Effector CD4-positive, alpha-beta T cell (primary cell): Measurements from ENCODE around the gene TMOD1.

Source experiments
- DNase-seq: peaks from one replicate; pipeline ENCODE4 v3.0.0-alpha.2; 2020

TMOD1 gene

DNA sequence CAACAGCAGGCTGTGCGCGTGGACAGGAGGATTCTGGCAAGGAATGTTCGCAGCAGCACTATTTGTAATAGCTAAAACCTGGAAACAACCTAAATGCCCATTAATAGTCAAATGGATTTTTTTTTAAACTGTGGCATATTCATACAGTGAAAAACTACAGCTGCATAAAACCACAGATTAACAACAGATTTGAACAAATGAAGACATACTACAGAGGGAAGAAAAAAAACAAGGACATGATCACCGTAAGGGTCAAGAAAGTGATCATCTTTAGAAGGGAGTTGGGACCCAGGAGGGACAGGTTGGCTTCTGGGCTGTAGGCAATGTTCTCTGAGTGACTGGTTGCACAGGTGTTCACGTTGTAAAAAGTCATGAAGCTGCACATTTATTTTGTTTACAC lies 1.2 kb upstream of the TMOD1 start:
- DNase-seq, result no peak

DNA sequence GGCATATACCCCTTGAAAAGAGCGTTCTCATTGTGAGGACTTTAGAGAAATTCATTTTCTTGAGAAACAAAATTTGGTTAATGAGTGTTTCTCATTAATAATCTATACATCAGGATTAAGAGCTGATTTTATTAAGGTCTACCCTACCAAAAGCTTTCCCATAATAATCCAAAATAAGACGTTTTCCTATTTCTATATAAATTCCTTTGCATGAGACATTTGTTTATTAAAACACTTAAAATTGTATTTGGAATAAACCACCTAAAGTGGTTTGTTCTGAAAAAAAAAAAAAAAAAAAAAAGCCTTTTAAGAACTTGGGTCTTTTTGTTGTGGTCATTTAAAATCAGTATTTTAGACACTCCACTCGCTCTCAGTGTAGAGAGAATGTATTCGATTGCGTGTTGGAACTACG lies 695 bp upstream of the TMOD1 start:
- DNase-seq, result no peak

DNA sequence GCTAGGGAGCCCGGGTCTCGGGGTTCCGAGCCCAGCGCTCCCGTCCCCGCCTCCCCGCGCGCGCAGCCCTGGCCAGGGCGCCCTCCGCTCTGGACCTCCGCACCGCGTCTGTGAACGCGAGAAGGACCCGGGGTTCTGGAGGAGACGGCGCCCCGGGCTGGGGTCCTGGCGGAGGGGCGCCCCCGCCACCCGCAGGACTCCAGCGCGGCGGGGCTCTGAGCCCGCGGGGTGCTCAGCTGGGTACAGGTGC lies 431 bp downstream of the TMOD1 start:
- DNase-seq, result no peak

DNA sequence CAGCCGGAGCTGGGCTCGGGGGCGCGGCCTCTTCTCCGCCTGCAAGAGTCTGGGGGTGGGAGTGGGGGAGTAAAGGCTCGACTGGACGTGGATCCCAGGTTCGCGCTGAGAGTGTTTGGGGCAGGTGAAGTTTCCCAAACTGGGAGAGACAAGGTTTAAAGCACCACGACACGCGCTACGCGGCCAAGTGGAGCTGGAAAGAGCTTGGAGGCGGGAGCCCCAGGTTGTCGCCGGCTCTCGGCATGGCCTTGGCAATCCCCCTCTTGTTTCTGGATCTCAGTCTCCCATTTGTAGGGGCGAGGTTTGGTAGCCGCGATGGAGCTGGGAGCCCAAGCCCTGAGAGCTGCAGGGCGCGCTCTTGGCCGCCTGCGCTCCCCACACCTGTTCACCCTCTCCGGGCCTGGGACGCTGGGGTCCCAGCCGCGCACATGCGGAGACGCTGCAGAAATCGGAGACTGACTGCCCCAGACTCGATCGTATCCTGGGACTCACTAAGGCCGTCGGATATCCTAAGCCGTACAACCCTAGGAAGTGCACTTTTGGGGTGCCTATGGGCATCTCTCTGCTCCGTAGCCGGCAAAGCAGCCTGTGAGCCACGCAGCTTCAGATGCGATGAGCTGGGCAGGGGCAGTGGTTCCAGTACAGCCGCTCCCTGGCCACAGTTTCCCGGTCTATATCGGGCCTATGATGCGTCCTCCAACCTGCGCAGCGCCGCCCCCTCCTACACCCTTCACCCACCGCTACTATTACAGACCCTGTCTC lies 937 bp downstream of the TMOD1 start:
- DNase-seq, result no peak

DNA sequence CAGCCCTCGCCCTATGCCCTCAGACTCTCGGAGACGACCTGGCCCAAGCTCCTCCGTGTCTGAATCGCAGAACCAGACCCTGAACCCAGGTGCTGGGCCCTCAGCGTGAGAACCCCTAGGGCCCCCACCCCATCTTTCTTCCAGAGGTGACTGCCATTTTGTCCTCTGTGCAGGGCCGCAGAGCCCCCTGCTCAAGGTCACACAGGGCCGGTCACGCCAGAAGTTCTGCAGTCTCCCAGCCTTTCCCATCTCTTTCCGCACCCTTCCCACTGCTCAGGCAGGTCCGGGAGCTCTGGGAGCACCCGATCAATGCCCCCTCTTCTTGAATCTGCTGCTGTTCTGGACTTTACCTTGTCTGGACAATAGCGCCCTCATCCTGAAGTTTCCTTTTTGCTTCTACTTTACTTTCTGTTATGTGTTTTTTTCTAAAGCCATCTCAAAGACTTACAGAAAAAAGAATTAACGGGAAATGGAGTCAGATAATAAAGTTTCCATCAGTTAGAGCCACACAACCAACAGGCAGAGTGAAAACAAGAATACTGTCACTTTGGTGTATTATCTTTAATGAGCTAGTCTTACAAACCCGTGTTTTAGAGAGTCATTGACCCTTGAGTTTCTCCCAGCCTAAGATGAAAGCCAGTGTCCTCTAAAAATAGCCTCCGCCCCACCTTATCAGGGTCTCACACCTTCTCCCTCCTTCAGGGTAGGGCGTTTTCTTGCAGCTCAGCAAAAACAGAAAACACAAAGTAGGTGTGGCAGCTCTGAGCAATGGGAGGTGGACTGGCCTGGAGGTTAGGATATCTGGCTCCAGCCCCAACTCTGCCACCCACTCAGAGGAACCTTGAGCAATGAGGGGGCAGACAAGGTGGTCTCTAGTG lies 1.8 kb downstream of the TMOD1 start:
- no peak for DNase-seq

DNA sequence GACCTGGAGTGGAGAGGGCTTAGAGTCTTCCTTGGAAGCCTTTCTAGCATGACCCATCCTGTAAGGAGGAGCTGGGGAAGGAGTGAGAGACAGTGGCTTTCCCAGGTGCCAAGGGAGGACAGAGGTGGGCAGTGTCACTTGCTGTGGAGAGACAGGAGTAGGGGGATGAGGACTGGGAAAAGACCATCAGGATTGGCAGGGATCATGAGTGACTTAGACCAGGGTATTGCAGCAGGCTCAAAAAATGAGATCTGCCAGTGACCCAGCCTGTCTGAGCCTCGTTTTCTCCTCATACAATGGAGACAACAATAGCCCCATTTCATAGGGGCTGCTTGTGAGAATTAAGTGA lies 2.4 kb downstream of the TMOD1 start:
- no peak for DNase-seq

DNA sequence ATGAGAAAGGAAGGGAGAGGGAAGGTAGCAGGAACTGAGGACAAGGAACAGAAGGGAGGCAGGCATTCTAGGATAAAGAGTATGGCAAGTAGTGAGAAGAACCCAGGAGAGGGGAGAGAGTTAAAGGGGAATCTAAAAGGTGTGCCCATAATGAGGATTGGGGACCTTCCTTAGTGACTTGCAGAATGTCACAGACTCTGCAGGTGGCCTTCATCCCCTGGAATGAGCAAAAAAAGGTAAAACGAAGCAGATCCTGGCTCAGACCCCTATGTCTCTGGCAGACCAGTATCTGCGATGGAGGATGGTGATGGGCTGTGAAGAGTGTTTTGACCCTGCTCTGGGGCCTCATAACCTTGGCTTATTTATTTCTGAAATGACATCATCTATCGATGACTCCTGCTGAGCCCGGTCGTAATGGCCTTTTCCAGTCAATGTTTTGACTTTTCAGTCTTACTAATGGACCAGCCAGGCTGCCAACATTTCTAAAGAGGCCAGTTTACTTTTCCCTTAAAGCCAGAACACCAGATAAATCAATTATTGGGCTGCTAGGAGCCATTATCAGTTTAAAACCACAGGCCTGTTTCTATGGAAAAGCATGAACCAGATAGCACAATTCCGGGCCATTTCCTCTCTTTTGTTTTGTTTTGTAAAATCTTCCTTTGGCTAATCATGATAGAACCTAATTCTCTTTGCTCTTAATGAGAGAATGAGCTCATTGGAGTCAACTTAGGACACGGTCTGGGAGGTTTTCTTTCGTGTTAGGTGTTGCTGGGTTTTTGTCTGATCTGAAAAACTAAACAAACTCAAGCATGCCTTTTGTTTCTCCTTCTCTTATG lies 3.1 kb downstream of the TMOD1 start:
- no peak for DNase-seq

DNA sequence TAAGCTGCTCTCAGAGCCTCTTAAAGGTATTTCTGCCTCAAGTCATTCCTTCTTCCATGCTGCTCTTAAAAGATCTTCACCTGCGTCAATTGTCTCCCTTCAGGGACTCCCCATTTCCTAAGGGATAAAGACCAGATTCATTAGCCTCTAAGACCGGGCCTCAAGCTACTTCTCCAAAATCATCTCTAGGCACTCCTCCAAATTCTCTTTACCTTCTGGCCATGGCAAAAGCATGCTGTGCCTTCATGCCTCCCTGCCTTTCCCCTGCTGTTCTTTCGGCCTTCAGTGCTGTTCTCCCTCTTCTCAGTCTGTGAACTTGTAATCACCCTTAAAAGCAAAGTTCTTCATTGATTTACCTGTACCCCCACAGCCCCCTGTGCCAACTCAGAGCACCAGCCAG lies 4.4 kb downstream of the TMOD1 start:
- DNase-seq, result no peak

DNA sequence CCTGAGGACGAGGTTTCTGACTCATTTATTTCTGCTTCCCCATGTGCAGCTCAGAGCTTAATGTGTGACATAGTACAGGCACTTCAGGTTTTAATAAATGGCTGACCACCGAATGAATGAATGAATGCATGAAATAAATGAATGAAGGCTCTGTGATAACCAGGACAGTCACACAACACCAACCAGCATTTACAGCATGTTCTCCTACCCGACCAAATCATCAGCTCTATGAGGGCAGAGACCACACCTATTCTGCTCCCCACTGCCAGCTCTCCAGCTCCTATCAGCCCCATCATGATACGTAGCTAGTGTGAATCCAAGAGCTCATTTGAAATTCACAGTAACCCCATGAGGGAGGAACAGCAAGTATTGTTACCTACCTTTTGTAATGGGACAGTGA lies 4.8 kb downstream of the TMOD1 start:
- no peak for DNase-seq

DNA sequence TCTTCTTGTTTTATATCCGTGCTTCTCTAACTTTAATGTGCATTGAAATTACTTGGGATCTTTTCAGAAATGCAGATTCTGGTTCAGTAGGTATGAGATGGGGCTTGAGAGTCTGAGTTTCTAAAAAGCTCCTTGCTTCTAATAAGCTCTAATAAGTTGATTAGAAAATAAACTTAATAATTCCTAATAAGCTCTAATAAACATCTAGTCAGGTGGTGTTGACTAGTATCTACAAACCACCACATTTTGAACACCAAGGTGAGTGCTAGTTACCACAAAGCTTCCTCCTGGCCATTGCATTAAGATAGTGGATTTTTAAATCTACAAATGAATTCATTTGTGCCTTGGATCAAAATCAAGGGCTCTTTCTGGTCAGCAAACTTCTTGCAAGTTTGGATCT lies 5.3 kb downstream of the TMOD1 start:
- no peak for DNase-seq

DNA sequence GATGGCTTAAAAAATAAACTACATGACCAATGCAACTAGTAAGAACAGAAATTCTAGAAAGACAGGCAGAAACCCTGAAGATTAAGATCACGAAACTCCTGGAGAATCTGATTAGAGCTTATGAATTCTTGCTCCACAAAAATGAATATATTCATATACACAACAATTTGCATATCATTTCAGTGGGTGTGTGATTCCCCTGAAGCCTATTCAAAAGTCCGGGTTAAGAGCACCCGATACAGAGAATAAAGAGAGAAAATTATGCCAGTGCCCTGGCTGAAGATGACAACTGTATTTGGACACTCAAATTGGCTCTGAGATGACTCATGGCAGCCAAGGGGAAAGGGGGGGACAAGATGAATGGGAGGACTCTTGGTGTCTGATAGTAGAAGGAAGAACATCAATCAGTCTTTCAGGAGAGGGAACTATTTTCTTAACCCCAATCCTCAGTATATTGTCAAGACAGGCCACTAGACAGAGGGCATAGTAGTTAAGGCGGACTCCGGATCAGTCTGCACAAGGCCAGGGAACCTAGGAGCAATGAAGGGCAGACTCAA lies 6.0 kb downstream of the TMOD1 start:
- no peak for DNase-seq

DNA sequence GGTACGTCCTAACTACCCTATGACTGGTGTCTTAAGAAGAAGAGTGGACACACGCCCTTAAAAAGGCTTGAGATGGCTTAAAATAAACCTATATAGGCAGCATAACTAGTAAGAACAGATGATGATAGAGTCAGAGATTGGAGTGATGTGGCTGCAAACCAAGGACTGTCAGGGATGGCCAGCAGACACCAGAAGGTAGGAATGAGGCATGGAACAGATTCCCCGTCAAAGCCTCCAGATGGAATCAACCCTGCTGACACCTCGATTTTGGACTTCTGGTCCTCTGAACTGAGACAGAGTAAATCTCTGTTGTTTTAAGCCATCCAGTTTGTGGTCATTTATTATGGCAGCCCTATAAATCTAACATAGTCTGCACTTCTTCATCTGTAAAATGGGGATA lies 7.4 kb downstream of the TMOD1 start:
- no peak for DNase-seq

DNA sequence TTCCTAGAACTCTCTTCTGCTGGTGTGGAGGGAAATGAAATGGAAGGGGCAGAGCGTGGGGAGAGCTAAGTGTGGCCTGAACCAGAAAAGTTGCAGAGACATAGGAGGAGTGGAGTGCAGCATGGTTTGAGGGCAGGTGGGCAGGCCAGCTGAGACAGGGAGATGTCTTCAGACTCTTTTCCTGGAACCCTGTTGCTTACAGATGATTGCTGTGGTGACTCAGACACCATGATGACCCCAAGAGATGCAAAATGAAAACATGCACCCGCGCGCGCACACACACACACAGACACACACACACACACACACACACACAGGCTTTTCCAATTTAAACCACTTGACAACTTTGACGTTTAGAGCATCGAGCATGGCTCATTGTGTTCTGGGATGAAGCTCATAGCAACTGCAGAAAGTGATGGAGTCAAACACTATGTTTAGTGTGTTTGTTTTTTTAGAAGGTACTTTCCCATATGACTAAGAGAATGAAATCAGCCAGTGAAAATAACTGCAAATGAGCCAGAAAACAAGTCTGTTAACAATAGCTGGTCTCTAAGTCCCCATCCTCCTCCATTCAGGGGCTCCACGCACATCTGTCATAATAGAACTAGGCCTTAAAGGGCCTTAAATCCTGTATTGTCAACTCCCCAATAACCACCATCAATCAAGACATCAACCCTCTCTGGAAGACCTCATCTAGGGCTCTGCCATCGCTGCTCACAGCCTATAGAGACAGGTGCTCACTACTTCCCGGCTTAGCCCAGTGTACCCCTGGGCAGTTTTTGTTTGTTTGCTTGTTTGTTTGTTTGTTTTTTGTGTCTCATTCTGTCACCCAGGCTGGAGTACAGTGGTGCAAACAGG lies 9.6 kb downstream of the TMOD1 start:
- no peak for DNase-seq

DNA sequence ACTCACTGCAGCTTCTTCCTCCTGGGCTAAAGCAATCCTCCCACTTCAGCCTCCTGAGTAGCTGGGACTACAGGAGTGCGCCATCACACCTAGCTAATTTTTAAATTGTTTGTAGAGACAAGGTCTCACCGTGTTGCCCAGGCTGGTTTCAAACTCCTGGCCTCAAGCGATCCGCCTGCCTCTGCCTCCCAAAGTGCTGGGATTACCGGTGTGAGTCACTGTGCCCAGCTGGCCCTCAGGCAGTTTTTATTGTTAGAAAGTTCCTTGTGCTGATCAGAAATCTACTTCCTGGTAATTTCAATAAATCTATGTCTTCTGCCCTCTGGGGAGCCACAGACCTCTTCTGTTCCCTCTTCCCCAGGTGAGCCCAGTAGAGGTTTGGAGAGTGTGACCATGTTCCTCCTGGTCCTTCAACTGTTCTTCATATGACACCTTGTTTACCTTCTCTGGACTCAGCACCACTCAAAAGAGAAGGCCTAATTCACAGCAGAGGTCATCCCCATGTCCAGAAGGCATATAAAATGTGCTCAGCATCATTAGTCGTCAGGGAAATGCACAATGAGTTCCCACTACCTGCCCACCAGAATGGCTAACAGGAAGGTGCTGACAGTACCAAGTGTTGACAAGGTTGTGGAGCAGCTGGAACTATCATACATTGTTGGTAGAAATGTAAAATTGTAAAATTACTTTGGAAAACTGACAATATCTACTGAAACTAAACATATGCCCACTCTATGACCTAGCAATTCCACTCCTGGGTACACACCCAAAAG lies 10.4 kb downstream of the TMOD1 start:
- DNase-seq, result no peak

DNA sequence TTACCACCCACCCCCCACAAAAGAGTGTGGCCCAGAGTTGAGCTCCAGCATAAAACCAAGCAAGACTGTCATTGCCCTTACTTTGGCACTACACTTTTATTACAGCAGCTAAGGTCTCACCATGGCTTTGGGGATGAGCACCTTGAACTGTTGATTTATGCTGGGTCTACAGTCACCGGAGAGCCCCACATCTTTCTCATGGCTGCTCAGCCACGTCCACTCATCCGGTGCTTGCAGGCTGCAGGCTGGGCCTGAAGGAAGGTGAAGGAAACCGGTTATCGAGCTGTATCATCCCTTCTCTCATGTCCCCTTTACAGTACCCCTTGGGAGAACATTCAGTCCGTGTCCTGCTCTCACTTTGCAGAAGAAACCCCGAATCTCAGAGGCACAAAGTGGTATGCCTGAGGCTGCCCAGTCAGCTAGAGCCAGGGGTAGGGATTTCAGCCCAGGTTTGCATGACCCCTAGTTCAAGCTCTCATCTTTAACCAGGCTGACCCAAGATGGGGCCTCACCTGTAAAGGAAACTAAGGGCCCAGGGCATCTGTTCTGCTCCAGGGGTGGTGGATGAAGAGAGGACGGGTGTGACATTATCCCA lies 11.6 kb downstream of the TMOD1 start:
- DNase-seq, result no peak

DNA sequence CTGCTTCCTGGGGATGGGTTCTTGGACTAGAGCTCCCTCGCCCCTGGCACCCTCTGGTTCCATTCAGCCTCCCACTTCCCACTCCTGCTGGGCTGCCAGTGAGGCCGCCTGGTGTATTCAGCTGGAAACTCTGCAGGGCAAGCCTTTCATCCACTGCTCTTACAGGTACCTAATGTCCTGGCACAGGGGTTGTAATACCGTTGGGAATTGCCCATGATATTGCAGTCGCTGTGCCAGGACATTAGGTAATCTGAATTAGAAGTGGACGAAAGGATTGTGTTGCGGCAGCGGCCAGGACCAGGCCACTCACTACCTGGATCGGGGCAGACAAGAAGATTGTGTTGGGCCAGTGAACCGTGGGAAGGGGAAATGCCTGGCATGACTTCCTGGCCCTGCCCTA lies 13.1 kb downstream of the TMOD1 start:
- DNase-seq, result no peak

DNA sequence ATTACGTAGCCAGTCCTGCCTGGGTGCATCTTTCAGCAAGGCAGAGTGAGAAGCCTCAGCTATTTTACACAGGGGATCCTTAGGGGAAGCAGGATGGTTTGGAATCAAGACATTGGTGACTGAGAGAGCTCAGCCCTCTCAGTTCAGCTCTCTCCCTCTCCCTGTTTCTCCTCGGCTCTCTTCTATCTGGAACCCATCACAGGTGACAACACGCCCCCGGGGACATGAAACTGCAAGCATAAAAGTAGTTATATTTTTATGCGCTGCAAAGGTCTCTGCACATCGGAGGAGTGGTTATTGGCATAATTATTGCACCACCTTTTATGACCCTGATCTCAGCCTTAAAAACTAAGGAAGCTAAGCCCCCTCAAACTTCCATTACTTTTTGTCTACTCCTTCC lies 14.2 kb downstream of the TMOD1 start:
- DNase-seq, result no peak

DNA sequence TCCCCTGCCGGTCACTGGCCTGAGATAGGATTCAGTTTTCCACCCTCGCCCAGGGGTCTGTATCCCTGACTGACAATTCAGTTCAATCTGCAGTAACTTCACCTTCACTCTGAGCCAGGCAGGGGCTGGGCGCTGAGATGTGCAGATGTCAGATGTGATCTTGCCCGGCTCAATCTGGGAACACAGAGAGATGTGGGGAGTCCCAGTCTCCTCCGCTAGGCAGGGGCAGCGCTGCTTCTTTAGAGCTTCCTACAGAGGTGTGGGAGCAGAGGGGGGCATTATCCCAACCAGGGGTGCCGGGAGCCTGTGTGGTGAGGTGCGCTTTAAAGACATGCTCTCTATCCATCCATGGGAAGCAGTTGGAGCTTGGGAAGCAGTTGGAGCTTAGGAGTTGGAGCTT lies 14.6 kb downstream of the TMOD1 start:
- no peak for DNase-seq

DNA sequence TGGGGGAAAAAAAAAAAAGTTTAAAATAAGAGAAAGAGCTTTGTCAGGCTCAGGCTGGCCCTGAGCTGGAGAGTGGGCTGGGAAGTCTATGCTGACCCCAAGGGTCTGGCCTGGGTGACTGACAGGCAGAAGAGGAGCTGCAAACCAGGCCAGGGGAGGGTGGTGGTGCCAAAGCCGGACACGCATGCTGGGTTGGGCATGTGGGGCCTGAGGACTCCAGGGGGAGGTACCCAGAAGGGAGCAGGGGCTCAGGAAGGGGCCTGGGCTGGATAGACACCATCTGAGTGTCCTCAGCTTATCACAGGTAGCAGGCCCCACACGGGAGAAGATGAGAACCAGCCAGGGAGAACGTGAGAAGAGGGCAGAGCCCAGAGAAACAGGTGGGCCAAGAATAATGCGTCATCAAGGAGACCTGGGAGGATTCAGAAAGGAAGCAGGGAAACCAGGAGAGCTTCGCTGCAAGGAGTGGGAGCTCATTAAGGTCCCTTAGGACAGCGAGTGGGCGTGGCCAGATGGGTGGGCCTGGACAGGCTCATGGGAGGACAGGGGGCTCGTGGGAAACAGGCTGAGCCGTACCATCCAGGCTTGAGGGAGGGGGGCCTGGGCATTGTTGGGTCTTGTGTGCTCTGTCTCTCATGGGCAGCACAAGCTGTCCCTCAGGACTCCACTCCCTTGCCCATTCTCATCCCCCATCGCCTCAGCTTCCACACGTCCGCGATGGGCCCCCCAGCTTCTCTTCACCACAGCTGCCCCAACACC lies 16.0 kb downstream of the TMOD1 start:
- DNase-seq, result no peak

DNA sequence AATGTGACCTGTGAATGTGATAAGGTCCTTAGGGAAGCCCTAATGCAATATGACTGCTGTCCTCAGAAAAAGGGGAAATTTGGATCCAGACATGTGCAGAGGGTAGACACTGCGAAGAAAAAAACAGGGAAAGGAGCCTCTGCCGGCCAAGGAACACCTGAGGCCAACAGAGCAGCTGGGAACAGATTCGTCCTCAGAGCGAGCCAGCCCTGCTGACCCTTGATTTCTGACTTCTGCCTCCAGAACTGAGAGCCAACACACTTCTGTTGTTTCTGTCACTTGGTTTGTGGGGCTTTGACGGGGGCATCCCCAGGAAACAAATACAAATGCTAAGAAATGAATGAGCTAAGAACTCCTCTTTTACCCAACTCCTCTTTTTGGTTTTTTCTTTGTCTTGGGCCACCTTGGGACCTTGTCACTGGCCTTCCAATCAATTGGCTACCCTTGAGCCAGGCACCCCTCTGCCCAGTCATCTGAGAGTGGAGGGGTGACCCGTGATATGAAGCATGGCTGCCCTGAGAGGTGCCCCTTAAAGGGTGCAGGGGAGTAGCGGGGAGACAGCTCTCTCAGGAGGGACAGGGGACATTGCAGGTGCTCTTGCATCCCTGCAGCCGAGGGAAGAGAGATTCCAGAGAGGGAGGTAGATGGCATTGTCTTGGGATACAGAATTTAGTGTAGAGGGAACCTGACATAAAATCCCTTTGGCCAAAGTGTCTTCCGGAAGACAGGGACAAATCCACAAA lies 16.9 kb downstream of the TMOD1 start:
- no peak for DNase-seq
